ENCODE results near the gene OR6F1.
"Not testable (repeated sequence)": the region's sequence is repeated elsewhere in the genome, so short reads cannot be mapped to it uniquely, and the experiment has no call there.

OR6F1 gene

GRCh38 chr1:247716546-247716945 is at the start of gene OR6F1:
OR6F1 (minus strand) TSS chr1:247716646; CDS start chr1:247712755, 3,891 bp downstream.
- DNase-seq = no peak

GRCh38 chr1:247760456-247760855 is 44.0 kb upstream of the OR6F1 start, which contains the start of gene OR1C1:
OR1C1 (minus strand) TSS chr1:247760556; CDS start chr1:247758406, 2,150 bp downstream.
- DNase-seq = no peak

GRCh38 chr1:247754311-247754710 is 37.9 kb upstream of the OR6F1 start:
- DNase-seq = not testable (repeated sequence)

GRCh38 chr1:247749870-247750269 is 33.4 kb upstream of the OR6F1 start:
- DNase-seq = no peak

- no peak for DNase-seq
Observed at GRCh38 chr1:247748041-247748440, 31.6 kb upstream of the OR6F1 start, which contains the start of gene OR14A2. OR14A2 (minus strand) TSS chr1:247748141.

GRCh38 chr1:247747616-247748015 is 31.2 kb upstream of the OR6F1 start:
- no peak for DNase-seq

- no peak for DNase-seq
Observed at GRCh38 chr1:247746391-247746935, 30.0 kb upstream of the OR6F1 start.

GRCh38 chr1:247742215-247742760 is 25.8 kb upstream of the OR6F1 start:
- not testable (repeated sequence) for DNase-seq

GRCh38 chr1:247741756-247742155 is 25.3 kb upstream of the OR6F1 start:
- no peak for DNase-seq

GRCh38 chr1:247740721-247741120 is 24.3 kb upstream of the OR6F1 start:
- DNase-seq = no peak

GRCh38 chr1:247738315-247738714 is 21.9 kb upstream of the OR6F1 start, which contains the start of gene OR14K1:
OR14K1 (plus strand) TSS chr1:247738615; CDS start chr1:247738615, 0 bp downstream.
- DNase-seq = no peak

- DNase-seq = no peak
Observed at GRCh38 chr1:247721222-247721621, 4.8 kb upstream of the OR6F1 start.

- no peak for DNase-seq
Observed at GRCh38 chr1:247713753-247714152, 2.7 kb downstream of the OR6F1 start.

GRCh38 chr1:247710681-247711080 is 5.8 kb downstream of the OR6F1 start:
- not testable (repeated sequence) for DNase-seq

- DNase-seq = no peak
Observed at GRCh38 chr1:247701338-247701737, 15.1 kb downstream of the OR6F1 start.

GRCh38 chr1:247681288-247681897 is 35.1 kb downstream of the OR6F1 start:
- DNase-seq = no peak

GRCh38 chr1:247680171-247680570 is 36.3 kb downstream of the OR6F1 start:
- DNase-seq = no peak

GRCh38 chr1:247679639-247680038 is 36.8 kb downstream of the OR6F1 start, which contains the start of gene OR13G1:
OR13G1 (minus strand) TSS chr1:247679739; CDS start chr1:247673041, 6,698 bp downstream.
- DNase-seq = no peak

- DNase-seq = no peak
Observed at GRCh38 chr1:247669225-247669624, 47.2 kb downstream of the OR6F1 start.
